ENCODE data around the gene ORM1.
"Not testable (repeated sequence)": the region's sequence is repeated elsewhere in the genome, so short reads cannot be mapped to it uniquely, and the experiment has no call there.

The ORM1 gene

GRCh38 chr9:114325684-114326254 lies 2.9 kb downstream of the ORM1 start:
- DNase-seq (ENCODE audit: low read depth): not testable (repeated sequence)

GRCh38 chr9:114327749-114328148 lies 4.9 kb downstream of the ORM1 start:
- no peak for DNase-seq (ENCODE audit: low read depth)

GRCh38 chr9:114328357-114328820 lies 5.5 kb downstream of the ORM1 start:
- DNase-seq (ENCODE audit: low read depth): not testable (repeated sequence)

GRCh38 chr9:114328937-114329624 lies 6.2 kb downstream of the ORM1 start:
- not testable (repeated sequence) for DNase-seq (ENCODE audit: low read depth)

- not testable (repeated sequence) for DNase-seq (ENCODE audit: low read depth)
These were observed 6.7 kb downstream of the ORM1 start, which contains the start of gene ORM2 for GRCh38 chr9:114329625-114330022. Gene ORM2, plus strand, starts transcription at chr9:114329869. Its CDS starts 36 bp downstream, at chr9:114329905.

GRCh38 chr9:114330636-114331035 lies 7.7 kb downstream of the ORM1 start:
- no peak for DNase-seq (ENCODE audit: low read depth)

DNA sequence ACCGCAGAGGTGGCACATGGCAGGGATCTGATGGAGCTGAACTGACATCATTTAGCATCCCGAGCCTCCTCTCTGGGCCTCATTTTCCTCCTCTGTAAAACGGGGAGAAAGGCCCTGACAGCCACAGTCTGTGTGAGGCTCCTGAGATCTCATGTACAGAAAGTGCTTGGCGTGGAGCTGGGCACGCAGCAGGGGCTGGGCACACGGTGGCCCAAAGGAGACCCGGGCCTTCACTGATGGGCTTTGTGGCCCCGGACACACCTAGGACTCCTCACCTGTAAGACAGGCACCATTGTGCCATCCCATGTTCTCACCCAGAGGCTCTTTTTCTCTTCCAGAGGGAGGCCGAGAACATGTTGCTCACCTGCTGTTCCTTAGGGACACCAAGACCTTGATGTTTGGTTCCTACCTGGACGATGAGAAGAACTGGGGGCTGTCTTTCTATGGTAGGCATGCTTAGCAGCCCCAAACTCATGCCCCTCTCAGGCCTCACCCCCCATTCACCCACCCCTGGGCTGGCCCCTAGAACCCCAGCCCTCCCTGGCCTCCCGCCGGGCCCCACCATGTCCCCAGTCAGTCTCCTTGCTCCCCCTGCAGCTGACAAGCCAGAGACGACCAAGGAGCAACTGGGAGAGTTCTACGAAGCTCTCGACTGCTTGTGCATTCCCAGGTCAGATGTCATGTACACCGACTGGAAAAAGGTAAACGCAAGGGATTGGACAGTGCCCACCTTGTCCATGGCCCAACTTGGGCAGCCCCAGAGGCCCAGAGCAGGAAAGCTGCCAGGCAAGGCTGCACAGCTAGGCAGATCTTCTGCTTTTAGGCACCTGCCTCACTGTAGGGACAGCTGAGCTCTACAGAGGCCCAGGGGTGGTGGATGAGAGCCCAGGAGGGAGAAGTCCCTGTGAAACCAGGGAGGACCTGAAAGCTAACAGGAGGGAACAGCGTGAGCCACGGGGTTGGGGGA lies 8.6 kb downstream of the ORM1 start:
- not testable (repeated sequence) for DNase-seq (ENCODE audit: low read depth)

DNA sequence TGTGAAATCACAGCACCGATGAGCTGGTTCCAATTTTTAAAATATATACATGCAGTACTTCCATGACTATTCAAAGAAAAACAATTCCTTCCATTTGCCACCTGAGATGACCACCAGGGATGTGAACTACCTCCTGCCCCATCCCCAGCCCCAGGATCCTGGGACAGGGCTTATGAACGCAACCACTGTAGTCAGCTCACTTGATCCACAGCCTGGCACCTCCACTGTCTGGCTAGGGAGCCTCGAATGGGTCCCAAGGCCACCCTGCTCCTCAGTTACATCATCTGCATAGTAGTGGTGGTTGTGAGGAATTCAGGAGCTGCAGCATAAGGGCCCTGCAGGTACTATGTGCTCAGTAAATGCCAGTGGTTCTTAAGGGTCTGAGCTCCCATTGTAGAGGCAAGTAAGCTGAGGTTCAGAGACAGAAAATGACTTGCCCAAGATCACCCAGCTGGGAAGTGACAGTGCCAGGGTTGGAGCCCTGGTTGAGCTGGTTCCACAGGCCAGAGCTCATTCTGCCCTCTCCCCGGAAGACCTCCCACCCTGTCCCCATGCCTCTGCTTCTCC lies 9.7 kb downstream of the ORM1 start:
- DNase-seq (ENCODE audit: low read depth): not testable (repeated sequence)

DNA sequence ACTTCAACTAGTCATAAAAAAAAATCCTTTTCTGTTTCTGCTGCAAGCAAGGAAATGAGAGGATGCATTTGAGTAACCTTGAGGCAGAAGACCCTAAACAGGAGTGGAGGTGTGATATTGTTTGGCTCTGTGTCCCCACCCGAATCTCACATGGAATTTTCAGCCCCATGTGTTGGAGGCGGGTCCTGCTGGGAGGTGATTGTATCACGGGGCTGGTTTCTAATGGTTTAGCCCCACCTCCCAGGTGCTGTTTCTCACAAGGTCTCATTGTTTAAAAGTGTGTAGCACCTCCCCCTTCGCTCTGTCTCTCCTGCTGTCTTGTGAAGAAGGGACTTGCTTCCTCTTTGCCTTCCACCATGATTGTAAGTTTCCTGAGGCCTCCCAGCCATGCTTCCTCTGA lies 10.8 kb downstream of the ORM1 start:
- DNase-seq (ENCODE audit: low read depth): not testable (repeated sequence)

DNA sequence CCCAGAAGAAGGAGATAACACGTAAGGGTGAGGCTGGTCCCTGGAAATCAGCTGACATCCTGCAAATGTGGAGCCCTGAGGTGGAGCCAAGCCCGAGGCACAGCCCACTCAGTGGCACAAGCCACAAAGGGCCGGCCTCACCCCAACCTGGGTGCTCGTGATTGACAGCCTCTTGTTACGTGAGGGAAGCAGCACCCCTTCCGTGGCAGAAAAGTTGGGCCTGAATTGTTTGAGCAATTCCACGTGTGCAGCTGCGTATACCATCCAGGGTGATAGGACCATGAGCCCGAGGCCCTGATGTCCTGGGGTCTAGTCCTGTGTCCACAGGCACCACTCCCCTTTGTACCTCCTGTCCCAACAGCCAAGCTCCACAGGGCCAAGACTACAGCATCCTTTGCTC lies 11.6 kb downstream of the ORM1 start:
- no peak for DNase-seq (ENCODE audit: low read depth)

DNA sequence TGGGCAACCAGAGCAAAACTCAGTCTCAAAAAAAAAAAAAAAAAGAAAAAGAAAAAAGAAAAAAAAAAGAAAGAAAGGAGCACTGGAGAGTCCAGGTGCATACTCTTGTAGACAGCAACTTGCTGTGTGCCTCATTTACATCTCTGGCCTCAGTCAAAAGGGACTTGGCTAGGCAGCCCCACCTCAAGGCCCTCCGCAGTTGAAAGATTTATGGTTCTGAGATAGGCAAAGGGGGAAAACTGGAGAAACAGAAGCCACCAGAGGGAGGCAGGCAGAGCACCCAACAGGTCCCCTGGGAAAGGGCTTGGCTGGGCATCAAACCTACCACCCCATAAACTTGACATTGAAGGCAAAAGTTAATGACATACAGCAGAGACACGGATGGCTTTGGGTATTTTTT lies 12.8 kb downstream of the ORM1 start:
- no peak for DNase-seq (ENCODE audit: low read depth)

DNA sequence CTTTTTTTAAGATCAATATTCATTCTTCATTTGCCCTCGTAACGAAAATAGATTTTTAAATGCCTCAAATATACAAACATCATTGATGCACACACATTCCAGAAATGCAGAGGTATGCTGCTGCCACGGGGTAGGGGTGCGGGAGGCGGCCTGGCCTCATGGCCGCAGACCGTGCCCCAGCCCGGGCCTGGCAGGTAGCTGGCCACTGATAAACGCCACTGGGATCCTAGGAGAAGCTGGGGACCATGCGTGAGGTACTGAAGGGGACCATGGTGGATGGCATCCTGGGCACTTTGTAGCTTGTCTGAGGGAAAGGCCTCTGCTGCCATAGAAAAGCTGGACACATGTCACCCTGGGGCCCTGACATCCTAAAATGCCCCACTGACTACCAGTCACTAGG lies 13.3 kb downstream of the ORM1 start:
- DNase-seq (ENCODE audit: low read depth): no peak

DNA sequence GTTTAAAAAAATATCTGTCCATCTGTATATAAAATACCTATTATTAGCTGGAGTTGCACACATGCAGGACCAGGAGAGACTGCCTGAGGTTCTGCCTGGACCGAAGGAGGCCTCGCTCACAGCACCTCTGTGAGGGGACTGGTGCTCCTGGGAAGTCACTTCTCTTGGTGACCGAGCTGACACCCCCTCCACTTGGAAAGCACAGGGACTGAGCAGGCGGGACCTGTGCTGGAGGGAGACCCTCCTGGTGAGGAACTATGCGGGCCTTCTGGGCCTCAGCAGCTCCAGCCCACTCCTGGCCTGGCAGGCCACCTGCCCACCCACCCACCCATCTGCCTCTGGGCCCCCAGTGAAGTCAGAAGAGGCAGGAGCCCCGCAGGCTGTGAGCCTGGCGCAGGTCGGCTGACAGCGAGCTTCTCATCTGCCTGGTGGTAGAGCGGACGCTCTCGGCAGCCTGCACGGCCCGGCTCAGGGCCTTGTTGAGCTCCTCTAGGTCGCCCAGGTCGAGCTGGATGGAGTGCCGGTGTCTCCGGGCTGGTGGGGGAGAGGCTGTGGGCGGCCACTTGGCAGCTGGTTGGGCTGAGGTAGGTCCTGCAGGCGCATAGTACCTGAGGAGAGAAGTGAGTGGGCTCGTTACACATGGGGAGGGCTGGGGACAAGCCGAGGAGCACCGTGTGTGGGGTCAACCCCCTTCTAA lies 13.9 kb downstream of the ORM1 start:
- DNase-seq (ENCODE audit: low read depth): no peak

- DNase-seq (ENCODE audit: low read depth): no peak
These were observed 15.3 kb downstream of the ORM1 start for GRCh38 chr9:114338187-114338586.

- no peak for DNase-seq (ENCODE audit: low read depth)
These were observed 16.4 kb downstream of the ORM1 start for GRCh38 chr9:114339130-114339908.

DNA sequence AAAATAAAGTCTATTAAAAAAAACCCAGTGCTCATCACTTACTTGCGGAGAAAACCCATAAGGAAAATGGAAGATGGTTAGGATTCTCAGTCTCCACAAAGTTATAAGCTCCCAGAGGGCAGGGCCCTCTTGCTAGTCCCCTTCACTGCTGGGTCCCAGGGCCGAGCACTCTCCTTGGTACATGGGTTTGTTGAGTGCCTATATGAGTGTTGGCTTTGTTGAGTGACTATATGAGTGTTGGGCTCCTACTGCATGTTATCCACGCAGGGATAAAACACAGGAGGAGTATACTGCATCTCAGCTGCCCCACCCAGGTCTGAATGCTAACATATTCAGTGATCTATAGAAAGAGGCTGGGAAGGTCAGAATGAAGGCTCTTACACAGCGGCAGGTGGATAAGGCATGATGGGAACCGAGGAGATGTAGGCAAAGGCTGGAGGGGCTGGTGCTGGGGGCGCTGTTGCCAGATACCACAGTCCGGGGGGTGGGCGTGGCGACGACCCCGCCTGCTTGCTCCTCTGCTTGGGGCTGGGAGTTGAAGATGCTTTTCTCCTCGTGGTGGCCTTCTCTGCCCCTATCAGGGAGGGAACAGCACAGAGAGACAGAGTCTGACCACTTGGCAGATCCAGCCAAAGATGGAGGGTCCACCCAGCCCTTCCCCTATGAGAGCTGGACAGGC lies 18.4 kb downstream of the ORM1 start:
- DNase-seq (ENCODE audit: low read depth): no peak

DNA sequence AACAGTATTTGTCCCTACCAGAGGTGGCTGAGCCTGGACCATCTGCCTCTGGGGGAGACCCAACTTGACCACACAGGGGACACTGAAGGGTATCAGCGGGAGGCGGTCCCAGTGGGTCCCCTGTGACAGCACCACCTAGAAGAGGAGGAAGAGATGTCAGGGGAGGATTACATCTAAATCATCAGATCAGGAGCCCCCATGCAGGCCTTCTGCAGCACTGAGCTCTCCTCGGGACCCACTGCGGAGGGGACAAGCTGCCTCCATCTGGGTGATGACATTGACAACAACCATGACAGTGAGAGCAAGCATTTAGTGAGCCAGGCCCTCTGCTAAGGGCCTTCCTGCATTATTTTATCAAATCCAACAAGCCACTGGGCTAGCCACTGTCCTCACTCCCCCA lies 19.1 kb downstream of the ORM1 start:
- DNase-seq (ENCODE audit: low read depth): no peak

- no peak for DNase-seq (ENCODE audit: low read depth)
These were observed 20.0 kb downstream of the ORM1 start for GRCh38 chr9:114342755-114343440.

- DNase-seq (ENCODE audit: low read depth): no peak
These were observed 20.7 kb downstream of the ORM1 start for GRCh38 chr9:114343471-114344187.
